NCI-H1436 treated with DMSO at 0.1 percent for 48 hours (cell line): ENCODE measurements around the gene ENOPH1.
"Not testable (repeated sequence)": the region's sequence is repeated elsewhere in the genome, so short reads cannot be mapped to it uniquely, and the experiment has no call there.

Experiments used
- DNase-seq: peaks from one replicate; lab custom pipeline; 2025; lab: John Stamatoyannopoulos, UW

Gene ENOPH1

GRCh38 chr4:82469791-82470345 is 39.5 kb downstream of the ENOPH1 start:
- no peak for DNase-seq

GRCh38 chr4:82473080-82473479 is 42.7 kb downstream of the ENOPH1 start:
- DNase-seq, result not testable (repeated sequence)

GRCh38 chr4:82473621-82474164 is 43.3 kb downstream of the ENOPH1 start:
- DNase-seq, result no peak

- not testable (repeated sequence) for DNase-seq
Measured at GRCh38 chr4:82475931-82476330, 45.5 kb downstream of the ENOPH1 start.

- not testable (repeated sequence) for DNase-seq
Measured at GRCh38 chr4:82477469-82477868, 47.1 kb downstream of the ENOPH1 start.

GRCh38 chr4:82479562-82479961 is 49.2 kb downstream of the ENOPH1 start:
- no peak for DNase-seq

GRCh38 chr4:82480771-82481505 is 50.5 kb downstream of the ENOPH1 start:
- DNase-seq, result no peak

- DNase-seq, result no peak
Measured at GRCh38 chr4:82481506-82481840, 51.1 kb downstream of the ENOPH1 start.

GRCh38 chr4:82482387-82482786 is 52.0 kb downstream of the ENOPH1 start:
- no peak for DNase-seq

- no peak for DNase-seq
Measured at GRCh38 chr4:82484996-82485783, 54.8 kb downstream of the ENOPH1 start.

- no peak for DNase-seq
Measured at GRCh38 chr4:82489076-82489475, 58.7 kb downstream of the ENOPH1 start.

- no peak for DNase-seq
Measured at GRCh38 chr4:82489987-82490386, 59.6 kb downstream of the ENOPH1 start.

GRCh38 chr4:82491251-82491960 is 61.0 kb downstream of the ENOPH1 start:
- DNase-seq, result peak; percentile 62

- no peak for DNase-seq
Measured at GRCh38 chr4:82493721-82494425, 63.5 kb downstream of the ENOPH1 start.

GRCh38 chr4:82495666-82496065 is 65.3 kb downstream of the ENOPH1 start:
- DNase-seq, result no peak

GRCh38 chr4:82496349-82496748 is 66.0 kb downstream of the ENOPH1 start:
- no peak for DNase-seq

- DNase-seq, result peak; percentile 19
Measured at GRCh38 chr4:82499738-82500434, 69.5 kb downstream of the ENOPH1 start.

- peak; percentile 99 for DNase-seq
Measured at GRCh38 chr4:82500435-82501153, 70.2 kb downstream of the ENOPH1 start.

GRCh38 chr4:82501154-82501442 is 70.7 kb downstream of the ENOPH1 start:
- no peak for DNase-seq

GRCh38 chr4:82508011-82508410 is 77.6 kb downstream of the ENOPH1 start:
- no peak for DNase-seq
